Stimulated activated CD4-positive, alpha-beta T cell treated with anti-CD3 and anti-CD28 coated beads, TNF-alpha, amount 100 ng/mL, for 1 hour (primary cell): ENCODE data around the gene CDC45.
"Not testable (repeated sequence)": the region's sequence is repeated elsewhere in the genome, so short reads cannot be mapped to it uniquely, and the experiment has no call there.

Experiments used
- DNase-seq, 3 donors: peaks; one replicate each; pipeline ENCODE4 v3.0.0-alpha.2; 2020; ENCODE audit warnings: low read depth in 3 of 3, low spot score in 1 of 3

The CDC45 gene

DNA sequence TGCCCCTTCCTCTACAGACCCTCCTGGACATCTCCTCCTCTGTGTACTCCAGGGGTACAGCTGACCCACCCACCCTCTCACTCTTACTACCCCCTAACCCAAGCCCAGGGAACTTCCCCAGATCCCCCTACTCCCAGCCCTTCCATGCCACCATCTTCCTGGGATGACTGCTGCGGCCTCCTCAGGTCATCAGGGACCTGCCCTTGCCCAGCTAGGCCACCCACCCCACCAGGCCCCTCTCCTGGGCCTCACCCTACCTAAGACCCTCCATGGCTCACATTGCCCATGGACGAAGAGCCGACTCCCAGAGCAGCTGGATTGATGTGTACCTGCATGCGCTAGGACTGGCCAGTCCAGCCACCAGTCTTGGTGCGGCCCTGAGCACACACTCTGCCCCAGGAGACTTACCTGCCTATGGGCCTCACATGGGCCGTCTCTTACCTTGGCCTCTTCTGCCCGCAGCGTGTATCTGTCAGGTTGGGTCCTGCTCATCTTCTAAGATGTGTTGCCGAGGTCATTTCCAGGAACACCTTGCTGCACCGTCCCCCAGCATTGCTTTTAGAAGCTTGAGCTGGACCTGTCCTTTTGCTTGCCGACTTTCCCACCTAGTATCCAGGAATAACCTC, 46.5 kb downstream of the CDC45 start:
- no peak for DNase-seq

DNA sequence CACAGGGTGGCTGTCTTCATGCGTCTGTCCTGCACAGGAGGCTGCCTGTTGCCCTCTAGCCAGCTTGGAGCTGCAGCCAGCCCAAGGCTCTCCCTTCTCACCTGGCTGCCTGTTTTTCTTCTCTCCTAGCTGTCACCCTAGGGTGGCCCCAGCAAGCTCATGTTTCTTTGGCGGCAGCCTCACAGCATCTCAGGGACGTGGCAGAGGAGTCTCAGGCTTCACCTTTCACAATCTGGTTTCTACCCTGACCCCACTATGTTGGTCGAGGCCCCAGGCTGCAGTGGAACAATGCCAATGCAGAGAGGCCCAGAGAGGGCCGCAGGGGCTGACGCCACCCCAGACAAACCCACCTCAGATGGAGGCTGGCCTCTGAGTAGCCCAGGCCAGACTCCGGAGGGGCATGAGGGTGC, 47.0 kb downstream of the CDC45 start:
- DNase-seq: no peak

DNA sequence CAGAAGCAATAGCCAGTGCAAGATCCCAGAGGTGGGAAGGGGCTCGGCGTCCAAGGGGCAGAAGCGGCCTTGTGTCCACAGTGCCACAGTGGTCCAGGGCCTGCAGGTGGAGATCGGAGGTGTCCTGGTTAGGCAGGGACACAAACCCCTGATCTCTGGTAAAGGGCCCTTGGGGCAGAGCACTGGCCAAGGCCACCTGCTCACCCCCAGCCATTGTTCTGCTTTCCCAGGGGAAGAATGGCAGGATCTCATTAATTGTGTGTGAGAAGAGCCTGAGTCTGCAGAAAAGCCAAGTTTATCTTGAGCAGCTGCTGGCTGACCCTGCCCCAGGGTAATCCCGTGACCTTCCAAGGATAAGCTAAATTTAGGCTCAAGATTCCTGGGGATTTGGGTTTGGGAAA, 47.6 kb downstream of the CDC45 start:
- DNase-seq: no peak

DNA sequence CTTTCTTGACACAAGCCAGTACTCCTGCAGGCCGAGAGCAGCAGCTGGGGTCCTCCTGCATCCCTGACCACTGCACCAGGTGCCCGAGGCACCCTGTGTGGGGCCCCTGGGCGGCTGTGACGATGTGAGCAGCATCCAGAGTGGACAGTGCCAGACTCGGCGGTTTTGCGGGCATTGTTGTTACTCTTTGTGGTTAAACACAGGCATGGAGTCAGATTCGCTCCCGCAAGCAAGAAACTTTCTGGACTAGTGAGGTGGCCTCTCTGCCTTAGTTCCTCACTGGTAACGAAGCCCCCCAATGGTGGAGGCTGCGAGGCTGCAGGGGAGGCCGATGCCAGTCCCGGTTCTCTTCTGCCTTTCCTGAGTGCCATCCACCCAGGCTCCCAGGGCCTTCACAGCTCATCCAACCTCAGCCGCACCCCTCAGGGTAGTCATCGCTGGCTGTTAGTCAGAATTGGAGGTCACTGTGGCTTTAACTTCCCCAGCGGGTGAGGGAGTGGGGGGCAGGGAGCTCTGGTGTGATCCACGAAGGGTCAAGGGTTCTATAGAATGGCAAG, 48.2 kb downstream of the CDC45 start:
- no peak for DNase-seq

DNA sequence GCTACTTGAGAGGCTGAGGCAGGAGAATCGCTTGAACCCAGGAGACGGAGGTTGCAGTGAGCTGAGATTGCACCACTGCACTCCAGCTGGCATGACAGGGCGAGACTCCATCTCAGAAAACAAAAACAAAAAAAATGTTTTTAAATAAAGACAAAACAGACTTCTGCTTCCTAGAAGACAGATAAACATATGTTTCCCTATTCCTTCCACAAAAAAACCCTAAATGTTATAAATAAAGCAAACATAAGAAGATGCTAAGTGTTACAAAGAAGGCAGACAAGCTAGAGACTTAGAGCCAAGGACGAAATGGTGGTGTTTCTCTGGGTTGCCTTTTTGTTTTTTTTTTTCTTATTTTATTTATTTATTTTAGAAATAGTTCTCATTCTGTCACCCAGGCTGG, 50.1 kb downstream of the CDC45 start:
- no peak for DNase-seq

DNA sequence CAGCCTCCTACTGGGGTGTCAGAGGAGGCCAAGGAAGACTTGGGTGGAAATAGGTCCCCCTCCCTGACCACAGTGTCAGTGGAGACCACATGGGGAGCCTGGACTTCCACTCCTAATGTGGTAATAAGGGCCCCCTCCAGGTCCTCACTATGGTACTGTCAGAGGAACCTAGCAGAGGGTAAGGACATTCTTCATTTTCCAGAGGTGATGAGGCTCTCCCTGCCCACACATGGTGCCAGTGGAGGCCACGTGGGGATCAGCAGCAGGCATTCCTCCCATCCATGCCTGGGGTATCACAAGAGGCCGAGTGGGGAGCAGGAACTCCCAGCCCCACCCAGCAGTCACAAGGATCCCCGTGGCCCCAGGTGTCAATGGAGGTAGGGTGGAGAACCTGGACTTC, 51.0 kb downstream of the CDC45 start:
- no peak for DNase-seq

DNA sequence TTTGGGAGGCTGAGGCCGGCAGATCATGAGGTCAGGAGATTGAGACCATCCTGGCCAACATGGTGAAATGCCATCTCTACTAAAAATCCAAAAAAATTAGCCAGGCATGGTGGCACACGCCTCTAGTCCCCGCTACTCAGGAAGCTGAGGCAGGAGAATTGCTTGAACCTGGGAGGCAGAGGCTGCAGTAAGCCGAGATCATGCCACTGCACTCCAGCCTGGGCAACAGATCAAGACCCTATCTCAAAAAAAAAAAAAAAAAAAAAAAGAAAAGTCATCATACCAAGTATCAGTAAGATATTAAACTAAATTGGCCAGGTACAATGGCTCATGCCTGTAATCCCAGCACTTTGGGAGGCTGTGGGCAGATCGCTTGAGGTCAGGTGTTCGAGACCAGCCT, 51.6 kb downstream of the CDC45 start:
- DNase-seq: not testable (repeated sequence)

DNA sequence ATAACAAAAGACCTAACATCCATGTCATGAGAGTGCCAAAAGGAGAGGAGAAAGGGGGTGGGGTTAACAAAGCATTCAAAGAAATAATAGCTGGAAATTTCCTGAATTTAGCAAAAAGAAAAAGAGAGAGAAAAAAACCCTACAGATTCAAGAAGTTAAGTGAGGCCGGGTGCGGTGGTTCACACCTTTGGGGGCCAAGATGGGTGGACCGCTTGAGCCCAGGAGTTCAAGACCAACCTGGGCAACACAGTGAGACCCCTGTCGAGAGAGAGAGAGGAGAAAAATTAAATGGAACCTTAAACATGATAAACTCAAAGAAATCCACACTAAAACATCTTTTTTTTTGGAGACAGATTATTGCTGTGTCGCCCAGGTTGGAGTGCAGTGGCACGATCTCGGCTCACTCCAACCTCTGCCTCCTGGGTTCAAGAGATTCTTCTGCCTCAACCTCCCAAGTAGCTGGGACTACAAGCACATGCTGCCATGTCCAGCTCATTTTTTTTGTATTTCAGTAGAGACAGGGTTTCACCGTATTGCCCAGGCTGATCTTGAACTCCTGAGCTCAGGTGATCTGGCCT, 53.4 kb downstream of the CDC45 start:
- DNase-seq: no peak

DNA sequence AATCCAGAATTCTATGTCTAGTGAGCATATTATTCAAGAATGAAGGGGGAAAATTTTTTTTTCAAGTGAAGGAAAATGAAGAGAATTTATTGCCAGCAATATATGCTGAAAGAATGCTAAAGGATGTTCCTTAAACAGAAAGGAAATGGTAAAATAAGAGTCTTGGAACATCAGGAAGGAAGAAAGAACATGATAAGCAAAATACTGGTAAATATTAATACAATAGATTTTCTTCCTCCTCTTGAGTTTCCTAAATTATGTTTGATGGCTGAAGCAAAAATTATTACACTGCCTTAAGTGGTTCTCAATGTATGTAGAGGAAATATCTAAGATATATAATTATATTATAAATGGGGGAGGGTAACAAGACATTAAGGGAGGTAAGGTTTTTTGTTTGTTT, 54.1 kb downstream of the CDC45 start:
- DNase-seq: no peak

DNA sequence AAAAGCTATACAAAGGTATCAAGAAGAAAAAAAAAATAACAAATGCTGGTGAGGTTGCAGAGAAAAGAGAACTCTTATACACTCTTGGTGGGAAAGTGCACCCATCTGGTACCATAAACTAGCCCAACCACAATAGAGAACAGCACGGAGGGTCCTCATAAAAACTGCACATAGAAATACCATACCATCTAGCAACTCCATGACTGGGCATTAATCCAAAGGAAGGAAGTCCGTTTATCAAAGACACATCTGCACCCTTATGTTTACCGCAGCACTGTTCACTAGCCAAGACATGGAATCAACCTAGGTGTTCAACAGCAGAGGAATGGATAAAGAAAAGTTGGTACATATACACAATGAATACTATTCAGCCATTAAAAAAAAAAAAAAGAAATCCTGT, 55.3 kb downstream of the CDC45 start:
- no peak for DNase-seq

DNA sequence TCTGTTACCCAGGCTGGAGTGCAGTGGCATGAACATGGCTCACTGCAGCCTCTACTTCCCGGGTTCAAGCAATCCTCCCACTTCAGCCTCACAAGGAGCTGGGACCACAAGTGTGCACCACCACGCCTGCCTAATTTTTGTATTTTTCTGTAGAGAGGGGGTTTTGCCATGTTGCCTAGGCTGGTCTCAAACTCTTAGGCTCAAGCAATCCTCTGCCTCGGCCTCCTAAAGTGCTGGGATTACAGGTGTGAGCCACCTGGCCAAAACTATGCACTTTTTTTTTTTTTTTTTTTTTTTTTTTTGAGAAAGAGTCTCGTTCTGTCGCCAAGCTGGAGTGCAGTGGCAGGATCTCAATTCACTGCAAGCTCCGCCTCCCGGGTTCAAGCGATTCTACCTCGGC, 56.8 kb downstream of the CDC45 start:
- DNase-seq: no peak

DNA sequence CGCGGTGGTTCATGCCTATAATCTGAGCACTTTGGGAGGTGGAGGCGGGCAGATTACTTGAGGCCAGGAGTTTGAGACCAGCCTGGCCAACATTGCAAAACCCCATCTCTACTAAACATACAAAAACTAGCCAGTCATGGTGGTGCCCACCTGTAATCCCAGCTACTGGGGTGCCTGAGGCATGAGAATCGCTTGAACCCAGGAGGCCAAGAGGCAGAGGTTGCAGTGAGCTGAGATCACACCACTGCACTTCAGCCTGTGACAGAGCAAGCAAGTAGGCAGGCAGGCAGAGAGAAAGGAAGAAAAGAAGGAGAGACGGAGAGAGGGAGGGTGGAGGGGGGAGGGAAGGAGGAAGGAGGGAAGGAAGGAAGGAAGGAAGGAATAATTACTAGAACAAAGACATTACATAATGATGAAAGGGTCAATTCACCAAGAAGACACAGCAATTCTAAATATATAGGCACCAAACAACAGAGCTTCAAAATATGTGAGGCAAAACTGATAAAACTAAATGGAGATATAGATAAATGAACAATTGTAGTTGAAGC, 58.3 kb downstream of the CDC45 start:
- no peak for DNase-seq

DNA sequence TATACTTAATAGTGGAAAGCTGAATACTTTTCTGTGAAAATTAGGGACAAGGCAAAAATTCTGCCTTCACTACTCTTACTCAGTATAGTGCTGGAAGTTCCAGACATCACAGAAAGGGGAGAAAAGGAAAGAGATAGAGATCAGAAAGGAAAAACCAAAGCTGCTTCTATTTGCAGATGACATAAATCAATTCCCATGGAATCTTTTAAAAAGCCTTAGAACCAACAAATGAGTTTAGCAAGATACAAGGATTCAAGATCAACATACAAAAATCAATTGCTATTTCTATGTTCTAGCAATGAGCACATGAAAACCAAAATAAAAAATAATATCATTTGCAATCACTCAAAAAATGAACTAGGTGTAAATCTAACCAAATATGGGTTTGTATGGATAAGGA, 60.7 kb downstream of the CDC45 start:
- DNase-seq: no peak

DNA sequence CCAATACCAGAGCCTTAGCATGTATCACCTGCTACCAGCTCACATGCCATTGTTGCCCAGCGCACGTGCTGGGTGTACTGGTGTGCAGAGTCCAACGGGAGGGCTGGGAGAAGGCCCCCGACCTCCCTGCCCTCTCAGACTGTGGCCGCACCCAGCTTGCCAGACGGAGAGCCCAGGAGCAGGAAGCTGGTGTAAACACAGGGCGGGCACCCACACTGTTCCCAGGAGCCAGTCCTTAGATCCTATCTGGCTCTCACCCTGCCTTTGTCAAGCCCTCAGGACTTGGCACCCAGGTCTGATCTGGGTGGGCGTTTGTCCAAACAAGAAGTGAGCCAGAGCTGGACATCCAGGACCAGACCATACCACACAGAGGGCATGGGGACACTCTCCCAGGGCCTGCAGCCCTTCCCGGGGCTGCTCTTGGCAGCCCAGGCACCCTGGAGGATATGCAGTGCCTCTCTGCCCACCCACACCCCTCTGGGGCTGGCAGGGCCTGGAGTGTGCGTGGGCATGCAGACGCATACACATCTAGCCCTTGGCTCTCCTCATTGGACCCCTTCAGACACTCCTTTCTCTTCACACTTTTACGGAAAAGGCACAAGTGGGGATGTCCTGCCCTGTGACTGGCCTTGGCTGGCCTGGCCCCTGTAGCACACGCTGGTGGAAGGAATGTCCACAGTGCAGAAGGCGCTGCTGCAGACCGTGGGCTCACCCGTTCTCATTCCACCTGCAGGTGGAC, 64.4 kb downstream of the CDC45 start:
- DNase-seq: no peak

DNA sequence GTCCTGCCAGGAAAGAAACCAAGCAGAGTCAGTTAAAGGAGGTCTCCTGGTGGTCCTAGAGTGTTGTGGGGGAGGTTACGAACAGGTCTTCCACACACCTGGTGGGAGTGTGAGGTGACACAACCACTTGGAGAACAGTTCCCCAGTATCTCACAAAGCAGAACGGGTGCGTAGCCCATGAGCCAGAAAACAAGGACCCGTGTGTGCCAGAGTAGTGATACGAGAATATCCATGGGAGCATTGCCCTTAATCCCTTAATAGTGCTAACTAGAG, 66.2 kb downstream of the CDC45 start:
- no peak for DNase-seq

DNA sequence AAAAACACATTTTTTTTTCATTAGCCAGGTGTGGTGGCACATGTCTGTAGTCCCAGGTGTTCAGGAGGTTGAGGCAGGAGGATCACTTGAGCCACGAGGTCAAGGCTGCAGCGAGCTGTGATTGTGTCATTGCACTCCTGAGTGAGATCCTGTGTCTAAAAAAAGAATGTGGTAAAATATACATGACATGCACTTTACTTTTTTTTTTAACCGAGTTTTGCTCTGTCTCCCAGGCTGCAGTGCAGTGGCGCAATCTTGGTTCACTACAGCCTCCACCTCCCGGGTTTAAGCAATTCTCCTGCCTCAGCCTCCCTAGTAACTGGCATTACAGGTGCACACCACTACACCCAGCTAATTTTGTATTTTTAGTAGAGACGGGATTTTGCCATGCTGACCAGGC, 67.0 kb downstream of the CDC45 start:
- DNase-seq: no peak

DNA sequence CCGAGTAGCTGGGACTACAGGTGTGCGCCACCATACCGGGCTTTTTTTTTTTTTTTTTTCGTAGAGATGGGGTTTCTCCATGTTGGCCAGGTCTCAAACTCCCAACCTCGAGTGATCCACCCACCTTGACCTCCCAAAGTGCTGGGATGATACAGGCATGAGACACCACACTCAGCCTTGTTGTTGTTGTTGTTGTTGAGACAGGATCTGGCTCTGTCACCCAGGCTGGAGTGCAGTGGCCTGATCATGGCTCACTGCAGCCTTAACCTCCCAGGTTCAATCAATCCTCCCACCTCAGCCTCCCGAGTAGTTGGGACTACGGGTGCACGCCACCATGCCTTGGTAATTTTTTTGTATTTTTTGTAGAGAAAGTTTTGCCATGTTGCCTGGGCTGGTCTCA, 67.9 kb downstream of the CDC45 start:
- no peak for DNase-seq

DNA sequence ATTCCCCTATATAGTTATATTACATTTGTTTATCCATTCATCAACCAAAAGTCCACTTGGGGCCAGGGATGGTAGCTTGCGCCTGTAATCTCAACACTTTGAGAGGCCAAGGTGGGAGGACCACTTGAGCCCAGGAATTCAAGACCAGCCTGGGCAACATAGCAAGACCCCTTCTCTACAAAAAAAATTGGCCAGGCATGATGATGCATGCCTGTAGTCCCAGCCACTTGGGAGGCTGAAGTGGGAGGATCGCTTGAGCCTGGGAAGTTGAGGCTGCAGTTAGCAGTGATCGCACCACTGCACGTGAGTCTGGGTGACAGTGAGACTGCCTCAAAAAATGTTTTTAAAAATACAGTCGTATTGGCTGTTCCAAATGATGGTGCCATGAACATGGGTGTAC, 68.7 kb downstream of the CDC45 start:
- not testable (repeated sequence) for DNase-seq

DNA sequence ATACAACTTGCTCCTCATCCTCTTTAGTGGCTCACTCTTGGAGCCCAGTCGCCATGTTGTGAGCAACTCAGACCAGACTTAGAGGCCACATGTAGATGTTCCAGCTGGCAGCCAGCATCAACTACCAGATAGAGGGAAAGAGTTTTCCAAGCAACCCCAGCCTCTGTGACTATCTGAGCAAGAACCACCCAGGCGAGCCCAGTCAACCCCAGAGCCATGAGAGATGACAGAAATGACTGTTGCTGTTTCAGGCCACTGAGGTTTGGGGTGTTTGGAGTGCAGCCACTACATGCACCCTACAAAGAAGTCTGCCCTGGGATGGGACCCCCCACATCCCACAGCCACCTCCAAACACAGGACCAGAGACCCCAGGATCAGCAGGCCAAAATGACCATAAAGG, 69.2 kb downstream of the CDC45 start:
- no peak for DNase-seq

DNA sequence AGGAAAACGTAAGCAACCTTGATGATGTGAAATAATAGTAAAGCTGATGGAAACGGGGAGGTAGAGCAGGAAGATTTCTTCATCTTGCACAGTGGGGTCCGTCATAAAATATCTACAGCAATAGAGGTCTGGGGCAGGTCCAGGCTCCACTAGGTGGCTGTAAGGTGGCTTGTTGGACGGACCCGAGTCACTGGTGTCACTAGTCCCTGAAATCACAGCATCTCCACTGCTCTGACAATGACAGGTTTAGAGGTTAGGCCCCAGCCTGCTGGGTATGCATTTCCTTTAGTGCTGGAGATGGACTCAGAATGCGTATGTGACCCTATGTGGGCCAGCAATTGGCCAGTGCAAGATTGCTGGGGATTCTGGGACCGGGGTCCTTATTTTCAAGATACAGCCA, 69.7 kb downstream of the CDC45 start:
- no peak for DNase-seq

DNA sequence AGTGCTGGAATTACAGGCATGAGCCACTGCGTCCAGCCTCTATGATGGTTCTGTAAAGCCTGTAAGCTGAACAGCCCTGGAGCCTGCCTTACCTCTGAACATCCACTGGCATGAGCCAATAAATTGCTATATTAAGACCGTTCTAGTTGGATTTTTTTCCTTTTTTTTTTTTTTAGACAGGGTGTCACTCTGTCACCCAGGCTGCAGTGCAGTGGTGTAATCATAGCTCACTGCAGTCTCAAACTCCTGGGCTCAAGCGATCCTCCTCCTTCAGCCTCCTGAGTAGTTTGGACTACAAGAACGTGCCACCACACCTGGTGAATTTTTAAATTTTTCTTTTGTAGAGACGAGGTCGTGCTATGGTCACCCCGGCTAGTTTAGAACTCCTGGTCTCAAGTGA, 70.7 kb downstream of the CDC45 start:
- DNase-seq: no peak

DNA sequence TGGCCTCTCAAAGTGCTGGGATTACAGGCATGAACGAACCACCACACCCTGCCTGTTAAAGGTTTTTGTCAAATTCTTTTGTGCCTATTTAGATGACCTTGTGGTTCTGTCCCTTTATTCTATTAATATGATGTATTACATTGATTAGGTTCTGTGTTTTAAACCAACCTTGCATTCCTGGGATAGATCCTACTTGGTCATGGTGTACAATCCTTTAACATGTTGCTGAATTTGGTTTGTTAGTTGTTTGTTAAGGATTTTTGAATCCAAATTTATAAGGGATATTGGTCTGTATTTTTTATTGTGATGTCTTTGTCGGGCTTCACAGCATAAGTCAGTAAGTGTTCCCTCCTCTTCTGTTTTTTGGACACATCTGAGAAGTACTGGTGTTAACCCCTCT, 73.5 kb downstream of the CDC45 start:
- no peak for DNase-seq
